ENCODE data around the gene GABPA. TPM values are rescaled to one million over a fixed set of nuclear protein-coding genes. Genes with fewer than 3 reads are reported as not detected.
A peak's percentile ranks its signal among the peaks of the same experiment; 100 is the strongest.

GABPA gene
- total and polyA plus RNA-seq, 2 of the 13 experiments (the other 11 are each of a cell fraction or from before 2014, with no cell fraction given): 7.4 to 13.2 TPM

DNA sequence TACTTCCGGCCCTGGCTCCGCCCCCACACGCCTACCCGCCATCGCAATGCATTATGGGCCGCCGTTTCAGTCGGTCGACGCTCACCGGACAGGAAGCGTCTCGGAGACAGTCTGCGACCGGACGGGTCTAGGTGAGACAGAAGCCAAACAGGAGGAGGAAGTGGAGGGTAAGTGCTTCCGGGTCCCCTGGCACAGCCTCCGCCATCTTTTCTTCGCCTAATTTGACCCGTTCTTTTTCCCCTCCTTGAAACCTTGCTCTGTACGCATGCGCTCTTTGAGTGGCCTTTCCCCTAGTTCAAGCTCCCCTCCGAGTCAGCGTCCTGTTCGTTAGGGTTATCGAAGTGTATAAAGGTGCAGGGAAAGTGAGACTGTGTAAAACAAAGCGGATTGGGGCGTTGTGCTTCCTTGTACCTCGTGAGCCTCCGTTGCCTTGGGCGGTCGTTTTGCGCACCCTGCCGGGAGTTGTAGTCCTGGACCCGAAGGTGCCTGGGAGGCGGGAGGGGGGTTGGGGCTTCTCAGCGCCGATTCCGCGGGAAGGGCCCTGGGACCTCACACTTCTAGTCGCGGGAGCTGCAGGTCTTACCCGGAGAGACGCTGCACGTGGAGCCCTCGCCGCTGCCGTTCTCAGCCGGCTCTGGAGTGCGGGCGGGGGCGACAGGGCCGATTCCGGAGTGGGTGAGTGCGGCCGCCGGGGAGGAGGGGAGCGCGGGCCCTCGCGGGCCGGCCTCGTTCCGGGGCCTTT, at the start of gene GABPA, which contains the start of gene ATP5PF (continued):
- TF ChIP-seq ZMYM3 (CRISPR knock-in tag; IDR thresholded peaks at IDR 0.05): peak; percentile 26; the same call in 1 of the 2 replicates
- no peak for TF ChIP-seq NR1H2 (CRISPR knock-in tag; IDR thresholded peaks at IDR 0.05; ENCODE audit: borderline replicate concordance, low read depth)
- TF ChIP-seq NKX3-1 (CRISPR knock-in tag; IDR thresholded peaks at IDR 0.05): no peak
- TF ChIP-seq, protein P1, sequence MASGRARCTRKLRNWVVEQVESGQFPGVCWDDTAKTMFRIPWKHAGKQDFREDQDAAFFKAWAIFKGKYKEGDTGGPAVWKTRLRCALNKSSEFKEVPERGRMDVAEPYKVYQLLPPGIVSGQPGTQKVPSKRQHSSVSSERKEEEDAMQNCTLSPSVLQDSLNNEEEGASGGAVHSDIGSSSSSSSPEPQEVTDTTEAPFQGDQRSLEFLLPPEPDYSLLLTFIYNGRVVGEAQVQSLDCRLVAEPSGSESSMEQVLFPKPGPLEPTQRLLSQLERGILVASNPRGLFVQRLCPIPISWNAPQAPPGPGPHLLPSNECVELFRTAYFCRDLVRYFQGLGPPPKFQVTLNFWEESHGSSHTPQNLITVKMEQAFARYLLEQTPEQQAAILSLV (CRISPR knock-in tag; IDR thresholded peaks at IDR 0.05; ENCODE audit: borderline replicate concordance): peak; percentile 66; the same call in 1 of the 2 replicates
- no peak for TF ChIP-seq TRIM24 (CRISPR knock-in tag; IDR thresholded peaks at IDR 0.05)
- TF ChIP-seq, protein P2, sequence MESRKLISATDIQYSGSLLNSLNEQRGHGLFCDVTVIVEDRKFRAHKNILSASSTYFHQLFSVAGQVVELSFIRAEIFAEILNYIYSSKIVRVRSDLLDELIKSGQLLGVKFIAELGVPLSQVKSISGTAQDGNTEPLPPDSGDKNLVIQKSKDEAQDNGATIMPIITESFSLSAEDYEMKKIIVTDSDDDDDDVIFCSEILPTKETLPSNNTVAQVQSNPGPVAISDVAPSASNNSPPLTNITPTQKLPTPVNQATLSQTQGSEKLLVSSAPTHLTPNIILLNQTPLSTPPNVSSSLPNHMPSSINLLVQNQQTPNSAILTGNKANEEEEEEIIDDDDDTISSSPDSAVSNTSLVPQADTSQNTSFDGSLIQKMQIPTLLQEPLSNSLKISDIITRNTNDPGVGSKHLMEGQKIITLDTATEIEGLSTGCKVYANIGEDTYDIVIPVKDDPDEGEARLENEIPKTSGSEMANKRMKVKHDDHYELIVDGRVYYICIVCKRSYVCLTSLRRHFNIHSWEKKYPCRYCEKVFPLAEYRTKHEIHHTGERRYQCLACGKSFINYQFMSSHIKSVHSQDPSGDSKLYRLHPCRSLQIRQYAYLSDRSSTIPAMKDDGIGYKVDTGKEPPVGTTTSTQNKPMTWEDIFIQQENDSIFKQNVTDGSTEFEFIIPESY (CRISPR knock-in tag; IDR thresholded peaks at IDR 0.05): no peak
- no peak for TF ChIP-seq GLI4 (CRISPR knock-in tag; IDR thresholded peaks at IDR 0.05; ENCODE audit: borderline replicate concordance)
- no peak for TF ChIP-seq ZNF83 (CRISPR knock-in tag; IDR thresholded peaks at IDR 0.05; ENCODE audit: borderline replicate concordance)
- no peak for TF ChIP-seq ZNF30 (CRISPR knock-in tag; IDR thresholded peaks at IDR 0.05)
- 0 out of 2 replicates have a peak, but pooled peaks have one; percentile 20 for TF ChIP-seq DPF2 (CRISPR knock-in tag; IDR thresholded peaks at IDR 0.05; ENCODE audit: borderline replicate concordance, low read depth)
- TF ChIP-seq GZF1 (CRISPR knock-in tag; IDR thresholded peaks at IDR 0.05): 0 out of 2 replicates have a peak, but pooled peaks have one; percentile 43
- TF ChIP-seq SAP130 (CRISPR knock-in tag; IDR thresholded peaks at IDR 0.05; ENCODE audit: low read depth): peak; percentile 87
- TF ChIP-seq KLF11 (CRISPR knock-in tag; IDR thresholded peaks at IDR 0.05): no peak
- no peak; the same call in 1 of the 2 replicates for TF ChIP-seq ZNF460 (CRISPR knock-in tag; IDR thresholded peaks at IDR 0.05; ENCODE audit: borderline replicate concordance)
- TF ChIP-seq NFKBIZ (CRISPR knock-in tag; IDR thresholded peaks at IDR 0.05): no peak
- TF ChIP-seq ZNF484 (CRISPR knock-in tag; IDR thresholded peaks at IDR 0.05; ENCODE audit: borderline replicate concordance, low read depth): no peak
- no peak for TF ChIP-seq HOXA5 (CRISPR knock-in tag; IDR thresholded peaks at IDR 0.05)
- TF ChIP-seq, protein P3, sequence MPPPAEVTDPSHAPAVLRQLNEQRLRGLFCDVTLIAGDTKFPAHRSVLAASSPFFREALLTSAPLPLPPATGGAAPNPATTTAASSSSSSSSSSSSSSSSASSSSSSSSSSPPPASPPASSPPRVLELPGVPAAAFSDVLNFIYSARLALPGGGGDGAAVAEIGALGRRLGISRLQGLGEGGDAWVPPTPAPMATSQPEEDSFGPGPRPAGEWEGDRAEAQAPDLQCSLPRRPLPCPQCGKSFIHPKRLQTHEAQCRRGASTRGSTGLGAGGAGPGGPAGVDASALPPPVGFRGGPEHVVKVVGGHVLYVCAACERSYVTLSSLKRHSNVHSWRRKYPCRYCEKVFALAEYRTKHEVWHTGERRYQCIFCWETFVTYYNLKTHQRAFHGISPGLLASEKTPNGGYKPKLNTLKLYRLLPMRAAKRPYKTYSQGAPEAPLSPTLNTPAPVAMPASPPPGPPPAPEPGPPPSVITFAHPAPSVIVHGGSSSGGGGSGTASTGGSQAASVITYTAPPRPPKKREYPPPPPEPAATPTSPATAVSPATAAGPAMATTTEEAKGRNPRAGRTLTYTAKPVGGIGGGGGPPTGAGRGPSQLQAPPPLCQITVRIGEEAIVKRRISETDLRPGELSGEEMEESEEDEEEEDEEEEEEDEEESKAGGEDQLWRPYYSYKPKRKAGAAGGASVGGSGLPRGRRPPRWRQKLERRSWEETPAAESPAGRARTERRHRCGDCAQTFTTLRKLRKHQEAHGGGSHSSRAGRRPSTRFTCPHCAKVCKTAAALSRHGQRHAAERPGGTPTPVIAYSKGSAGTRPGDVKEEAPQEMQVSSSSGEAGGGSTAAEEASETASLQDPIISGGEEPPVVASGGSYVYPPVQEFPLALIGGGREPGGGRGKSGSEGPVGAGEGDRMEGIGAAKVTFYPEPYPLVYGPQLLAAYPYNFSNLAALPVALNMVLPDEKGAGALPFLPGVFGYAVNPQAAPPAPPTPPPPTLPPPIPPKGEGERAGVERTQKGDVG (CRISPR knock-in tag; IDR thresholded peaks at IDR 0.05; ENCODE audit: borderline replicate concordance): no peak
- TF ChIP-seq, protein P4, sequence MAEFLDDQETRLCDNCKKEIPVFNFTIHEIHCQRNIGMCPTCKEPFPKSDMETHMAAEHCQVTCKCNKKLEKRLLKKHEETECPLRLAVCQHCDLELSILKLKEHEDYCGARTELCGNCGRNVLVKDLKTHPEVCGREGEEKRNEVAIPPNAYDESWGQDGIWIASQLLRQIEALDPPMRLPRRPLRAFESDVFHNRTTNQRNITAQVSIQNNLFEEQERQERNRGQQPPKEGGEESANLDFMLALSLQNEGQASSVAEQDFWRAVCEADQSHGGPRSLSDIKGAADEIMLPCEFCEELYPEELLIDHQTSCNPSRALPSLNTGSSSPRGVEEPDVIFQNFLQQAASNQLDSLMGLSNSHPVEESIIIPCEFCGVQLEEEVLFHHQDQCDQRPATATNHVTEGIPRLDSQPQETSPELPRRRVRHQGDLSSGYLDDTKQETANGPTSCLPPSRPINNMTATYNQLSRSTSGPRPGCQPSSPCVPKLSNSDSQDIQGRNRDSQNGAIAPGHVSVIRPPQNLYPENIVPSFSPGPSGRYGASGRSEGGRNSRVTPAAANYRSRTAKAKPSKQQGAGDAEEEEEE (CRISPR knock-in tag; IDR thresholded peaks at IDR 0.05; ENCODE audit: borderline replicate concordance): no peak
- TF ChIP-seq, protein P5, sequence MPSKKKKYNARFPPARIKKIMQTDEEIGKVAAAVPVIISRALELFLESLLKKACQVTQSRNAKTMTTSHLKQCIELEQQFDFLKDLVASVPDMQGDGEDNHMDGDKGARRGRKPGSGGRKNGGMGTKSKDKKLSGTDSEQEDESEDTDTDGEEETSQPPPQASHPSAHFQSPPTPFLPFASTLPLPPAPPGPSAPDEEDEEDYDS (CRISPR knock-in tag; IDR thresholded peaks at IDR 0.05): peak; percentile 95
- no peak for TF ChIP-seq ATAD3A (CRISPR knock-in tag; IDR thresholded peaks at IDR 0.05)
